ENCODE data around the gene MACO1.
A peak's percentile ranks its signal among the peaks of the same experiment; 100 is the strongest.

Gene MACO1

DNA sequence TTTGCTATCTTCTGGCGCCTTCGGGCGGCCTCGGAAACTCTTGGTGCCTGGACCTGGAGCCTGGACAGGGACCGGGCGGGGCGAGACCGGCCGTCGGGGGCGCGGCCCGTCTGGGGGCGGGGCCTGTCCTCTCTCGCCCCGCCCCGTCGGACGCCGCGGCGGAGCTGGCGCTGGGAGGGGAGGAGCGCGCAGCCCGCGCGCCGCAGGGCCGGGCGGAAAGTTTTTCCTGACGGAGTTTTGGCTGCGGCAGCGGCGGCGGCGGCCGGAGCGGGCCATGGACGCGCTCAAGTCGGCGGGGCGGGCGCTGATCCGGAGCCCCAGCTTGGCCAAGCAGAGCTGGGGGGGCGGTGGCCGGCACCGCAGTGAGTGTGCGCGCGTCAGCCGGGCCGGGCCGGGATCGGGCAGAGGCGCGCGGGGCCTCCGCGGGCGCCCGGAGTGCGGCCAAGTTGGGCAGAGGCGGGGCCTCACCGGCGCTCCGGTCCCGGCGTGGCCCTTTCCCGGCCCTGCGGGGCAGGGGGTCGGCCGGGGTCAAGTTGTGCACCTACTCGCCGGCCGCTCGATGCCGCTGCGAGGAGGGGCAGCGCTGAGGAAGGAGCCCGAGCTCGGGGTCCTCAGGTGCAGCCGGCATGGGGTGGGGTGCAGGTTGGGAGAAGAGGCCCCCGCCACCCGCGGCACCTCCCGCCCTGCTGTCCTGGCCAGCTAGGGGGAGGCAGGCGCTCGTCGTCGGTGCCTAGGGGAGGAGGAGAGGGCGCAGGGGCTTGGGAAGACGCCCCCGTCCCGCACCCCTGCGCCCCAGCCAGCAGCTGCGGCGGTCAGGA lies 112.9 kb downstream of the MACO1 start, which contains the start of gene LDLRAP1:
Gene LDLRAP1, plus strand, starts transcription at position 182 of the 818 bp plus-strand sequence. Its CDS starts 93 bp downstream, at position 275.
- no peaks in the 10 kb centered on the region for H3K79me2 ChIP-seq (ENCODE audit: control insufficient read depth, insufficient read depth, low read length)
- peak within 1 kb of the TSS; percentile 53 for H3K27ac ChIP-seq (ENCODE audit: low read depth, low read length)
- H3K4ac ChIP-seq (ENCODE audit: low read depth, low read length), result peak within 1 kb of the TSS; percentile 20
- H3K36me3 ChIP-seq (ENCODE audit: control insufficient read depth, insufficient read depth, low read length), result no peaks in the 10 kb centered on the region
- H3K18ac ChIP-seq (ENCODE audit: low read length), result peak within 1 kb of the TSS; percentile 94
- peak within 1 kb of the TSS; percentile 83 for H3K56ac ChIP-seq (ENCODE audit: low read length)
- H2AK5ac ChIP-seq (ENCODE audit: low read length), result no peak within 1 kb of the TSS
- no peak within 1 kb of the TSS for H2BK120ac ChIP-seq (ENCODE audit: low read depth, low read length)
- no peak within 1 kb of the TSS for H2BK15ac ChIP-seq (replicated peaks; ENCODE audit: low read depth)
- no peak within 1 kb of the TSS for H4K5ac ChIP-seq (ENCODE audit: low read length)
- H2BK5ac ChIP-seq (ENCODE audit: low read length), result no peak within 1 kb of the TSS
- DNase-seq, result peak; percentile 81
- no peaks in the 10 kb centered on the region for H3K4me1 ChIP-seq (ENCODE audit: control insufficient read depth, low read depth, low read length)
- peak within 1 kb of the TSS; percentile 53 for H3K4me2 ChIP-seq (ENCODE audit: low read length)
- H4K8ac ChIP-seq (ENCODE audit: low read depth, low read length), result no peak within 1 kb of the TSS
- no peak within 1 kb of the TSS for H3K23ac ChIP-seq (ENCODE audit: low read length)
- H3K4me3 ChIP-seq (ENCODE audit: low read length), result peak within 1 kb of the TSS; percentile 56
- WGBS (ENCODE audit: extremely low coverage, insufficient coverage, low lambda C conversion rate), result no CpG with 5 or more reads among the region's 99 CpGs
- peak within 1 kb of the TSS; percentile 80 for H3K9ac ChIP-seq (ENCODE audit: low read length)
- H3K79me1 ChIP-seq (ENCODE audit: low read length), result no peaks in the 10 kb centered on the region
- no peaks in the 10 kb centered on the region for H3K27me3 ChIP-seq (ENCODE audit: insufficient read depth, low read length, poor library complexity)

- Histone ChIP-seq H3K23ac (ENCODE audit: low read length) (no peak overlapping the region), H3K79me2 (ENCODE audit: control insufficient read depth, insufficient read depth, low read length) (no peaks in the 10 kb centered on the region), H3K27me3 (ENCODE audit: insufficient read depth, low read length, poor library complexity) (no peaks in the 10 kb centered on the region), H3K4ac (ENCODE audit: low read depth, low read length) (peak overlapping the region; percentile 20), H2BK5ac (ENCODE audit: low read length) (no peak overlapping the region), H3K27ac (ENCODE audit: low read depth, low read length) (no peak overlapping the region), H2AK5ac (ENCODE audit: low read length) (no peak overlapping the region), H3K4me2 (ENCODE audit: low read length) (peak overlapping the region; percentile 53), H3K18ac (ENCODE audit: low read length) (peak overlapping the region; percentile 94), H3K4me1 (ENCODE audit: control insufficient read depth, low read depth, low read length) (no peaks in the 10 kb centered on the region), H3K9ac (ENCODE audit: low read length) (peak overlapping the region; percentile 80), H4K8ac (ENCODE audit: low read depth, low read length) (no peak overlapping the region), H3K36me3 (ENCODE audit: control insufficient read depth, insufficient read depth, low read length) (no peaks in the 10 kb centered on the region), H3K4me3 (ENCODE audit: low read length) (peak overlapping the region; percentile 56), H4K5ac (ENCODE audit: low read length) (no peak overlapping the region), H3K56ac (ENCODE audit: low read length) (peak overlapping the region; percentile 83), H2BK120ac (ENCODE audit: low read depth, low read length) (no peak overlapping the region), H2BK15ac (replicated peaks; ENCODE audit: low read depth) (no peak overlapping the region), H3K79me1 (ENCODE audit: low read length) (no peaks in the 10 kb centered on the region)
- no peak for DNase-seq
- no CpG with 5 or more reads among the region's 25 CpGs for WGBS (ENCODE audit: extremely low coverage, insufficient coverage, low lambda C conversion rate)
These were observed 113.6 kb downstream of the MACO1 start for GRCh38 chr1:25544243-25544764.

- H3K4ac ChIP-seq (ENCODE audit: low read depth, low read length), result no peak overlapping the region
- no peak overlapping the region for H4K5ac ChIP-seq (ENCODE audit: low read length)
- H3K9ac ChIP-seq (ENCODE audit: low read length), result peak overlapping the region; percentile 80
- no peak overlapping the region for H2BK5ac ChIP-seq (ENCODE audit: low read length)
- H3K79me1 ChIP-seq (ENCODE audit: low read length), result no peaks in the 10 kb centered on the region
- H3K79me2 ChIP-seq (ENCODE audit: control insufficient read depth, insufficient read depth, low read length), result no peaks in the 10 kb centered on the region
- H3K18ac ChIP-seq (ENCODE audit: low read length), result no peak overlapping the region
- H3K27me3 ChIP-seq (ENCODE audit: insufficient read depth, low read length, poor library complexity), result no peaks in the 10 kb centered on the region
- no peak overlapping the region for H3K23ac ChIP-seq (ENCODE audit: low read length)
- H3K4me2 ChIP-seq (ENCODE audit: low read length), result peak overlapping the region; percentile 53
- H2BK120ac ChIP-seq (ENCODE audit: low read depth, low read length), result no peak overlapping the region
- H2BK15ac ChIP-seq (replicated peaks; ENCODE audit: low read depth), result no peak overlapping the region
- no peak overlapping the region for H3K27ac ChIP-seq (ENCODE audit: low read depth, low read length)
- peak overlapping the region; percentile 63 for H3K56ac ChIP-seq (ENCODE audit: low read length)
- no CpG with 5 or more reads among the region's 6 CpGs for WGBS (ENCODE audit: extremely low coverage, insufficient coverage, low lambda C conversion rate)
- H3K4me3 ChIP-seq (ENCODE audit: low read length), result no peak overlapping the region
- no peak overlapping the region for H4K8ac ChIP-seq (ENCODE audit: low read depth, low read length)
- no peak overlapping the region for H2AK5ac ChIP-seq (ENCODE audit: low read length)
- no peaks in the 10 kb centered on the region for H3K4me1 ChIP-seq (ENCODE audit: control insufficient read depth, low read depth, low read length)
- H3K36me3 ChIP-seq (ENCODE audit: control insufficient read depth, insufficient read depth, low read length), result no peaks in the 10 kb centered on the region
- no peak for DNase-seq
These were observed 114.1 kb downstream of the MACO1 start for GRCh38 chr1:25544819-25545218.

DNA sequence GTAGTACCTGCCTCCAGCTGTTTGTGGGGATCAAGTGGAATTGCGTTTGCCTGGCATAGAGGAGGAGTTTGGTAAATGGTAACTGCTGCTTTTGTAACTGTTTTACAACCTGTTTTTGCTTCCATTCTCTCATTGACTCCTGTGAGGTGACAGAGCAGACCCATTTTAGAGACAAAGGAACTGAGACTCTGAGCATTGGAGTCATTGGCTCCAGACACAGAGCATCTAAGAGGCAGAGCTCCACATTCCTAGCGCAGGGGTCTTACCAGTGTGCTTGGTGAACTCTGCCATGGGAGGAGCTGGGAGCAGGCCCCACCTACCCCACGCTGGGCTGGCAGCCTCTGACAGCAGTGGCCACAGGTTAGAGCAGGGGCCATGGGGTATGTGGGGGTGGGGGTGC lies 115.1 kb downstream of the MACO1 start:
- no peaks in the 10 kb centered on the region for H3K4me1 ChIP-seq (ENCODE audit: control insufficient read depth, low read depth, low read length)
- H3K4me2 ChIP-seq (ENCODE audit: low read length), result no peak overlapping the region
- H3K4ac ChIP-seq (ENCODE audit: low read depth, low read length), result no peak overlapping the region
- H3K27me3 ChIP-seq (ENCODE audit: insufficient read depth, low read length, poor library complexity), result no peaks in the 10 kb centered on the region
- H3K27ac ChIP-seq (ENCODE audit: low read depth, low read length), result no peak overlapping the region
- WGBS (ENCODE audit: extremely low coverage, insufficient coverage, low lambda C conversion rate), result no CpG with 5 or more reads among the region's 3 CpGs
- H2BK5ac ChIP-seq (ENCODE audit: low read length), result no peak overlapping the region
- H3K9ac ChIP-seq (ENCODE audit: low read length), result no peak overlapping the region
- H3K56ac ChIP-seq (ENCODE audit: low read length), result no peak overlapping the region
- no peak overlapping the region for H2BK120ac ChIP-seq (ENCODE audit: low read depth, low read length)
- no peak overlapping the region for H2AK5ac ChIP-seq (ENCODE audit: low read length)
- H3K23ac ChIP-seq (ENCODE audit: low read length), result no peak overlapping the region
- DNase-seq, result no peak
- no peaks in the 10 kb centered on the region for H3K79me1 ChIP-seq (ENCODE audit: low read length)
- H4K8ac ChIP-seq (ENCODE audit: low read depth, low read length), result no peak overlapping the region
- H3K36me3 ChIP-seq (ENCODE audit: control insufficient read depth, insufficient read depth, low read length), result no peaks in the 10 kb centered on the region
- no peak overlapping the region for H3K18ac ChIP-seq (ENCODE audit: low read length)
- no peak overlapping the region for H3K4me3 ChIP-seq (ENCODE audit: low read length)
- no peak overlapping the region for H4K5ac ChIP-seq (ENCODE audit: low read length)
- no peak overlapping the region for H2BK15ac ChIP-seq (replicated peaks; ENCODE audit: low read depth)
- H3K79me2 ChIP-seq (ENCODE audit: control insufficient read depth, insufficient read depth, low read length), result no peaks in the 10 kb centered on the region

DNA sequence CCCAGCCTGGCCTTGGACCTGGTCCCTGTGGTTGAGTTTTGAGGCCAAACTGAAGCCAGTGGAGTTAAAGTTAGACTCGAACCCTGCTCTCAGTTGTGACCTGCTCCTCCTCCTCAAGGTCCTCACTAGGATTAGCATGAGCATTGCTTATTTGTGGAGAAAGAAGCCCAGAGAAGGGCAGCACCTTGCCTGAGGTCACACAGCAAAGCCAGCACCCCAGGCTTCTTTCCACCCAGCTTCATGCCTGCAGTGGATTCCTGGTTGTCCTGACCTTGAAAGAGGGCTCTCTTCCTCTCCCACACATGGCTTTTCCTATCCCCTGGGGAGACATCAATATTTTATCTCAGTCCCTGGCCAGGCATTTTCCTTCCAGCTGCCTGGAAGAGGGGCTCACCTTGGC lies 115.5 kb downstream of the MACO1 start:
- no peak overlapping the region for H3K27ac ChIP-seq (ENCODE audit: low read depth, low read length)
- no peak overlapping the region for H2BK15ac ChIP-seq (replicated peaks; ENCODE audit: low read depth)
- H3K4me3 ChIP-seq (ENCODE audit: low read length), result no peak overlapping the region
- H2BK5ac ChIP-seq (ENCODE audit: low read length), result no peak overlapping the region
- no peak overlapping the region for H3K9ac ChIP-seq (ENCODE audit: low read length)
- no peak overlapping the region for H4K8ac ChIP-seq (ENCODE audit: low read depth, low read length)
- H3K4ac ChIP-seq (ENCODE audit: low read depth, low read length), result no peak overlapping the region
- H2BK120ac ChIP-seq (ENCODE audit: low read depth, low read length), result no peak overlapping the region
- no CpG with 5 or more reads among the region's 1 CpG for WGBS (ENCODE audit: extremely low coverage, insufficient coverage, low lambda C conversion rate)
- no peaks in the 10 kb centered on the region for H3K79me1 ChIP-seq (ENCODE audit: low read length)
- no peaks in the 10 kb centered on the region for H3K79me2 ChIP-seq (ENCODE audit: control insufficient read depth, insufficient read depth, low read length)
- H3K36me3 ChIP-seq (ENCODE audit: control insufficient read depth, insufficient read depth, low read length), result no peaks in the 10 kb centered on the region
- H3K56ac ChIP-seq (ENCODE audit: low read length), result no peak overlapping the region
- H2AK5ac ChIP-seq (ENCODE audit: low read length), result no peak overlapping the region
- no peak overlapping the region for H4K5ac ChIP-seq (ENCODE audit: low read length)
- no peak overlapping the region for H3K4me2 ChIP-seq (ENCODE audit: low read length)
- H3K27me3 ChIP-seq (ENCODE audit: insufficient read depth, low read length, poor library complexity), result no peaks in the 10 kb centered on the region
- H3K23ac ChIP-seq (ENCODE audit: low read length), result no peak overlapping the region
- no peaks in the 10 kb centered on the region for H3K4me1 ChIP-seq (ENCODE audit: control insufficient read depth, low read depth, low read length)
- DNase-seq, result no peak
- H3K18ac ChIP-seq (ENCODE audit: low read length), result no peak overlapping the region
